Endothelial cell of umbilical vein (primary cell): Measurements from ENCODE around the gene ATP8A1.

Experiments used
- EZH2 ChIP-seq: IDR thresholded peaks from 2 replicates; pipeline ENCODE4 v1.6.1; 2012; ENCODE audit warnings: borderline replicate concordance, low read depth, mild to moderate bottlenecking, moderate library complexity, low read length, inconsistent platforms; ENCODE audit not compliant: severe bottlenecking
- JUN ChIP-seq: IDR thresholded peaks from 2 replicates; pipeline ENCODE4 v1.6.1; 2011; ENCODE audit warnings: borderline replicate concordance, low read depth; ENCODE audit not compliant: insufficient read length, insufficient read depth
- MYC ChIP-seq: IDR thresholded peaks from one replicate; pipeline ENCODE4 v1.6.1; 2011; ENCODE audit warnings: mild to moderate bottlenecking, low read depth, low read length
- POLR2A ChIP-seq: IDR thresholded peaks from 2 replicates; pipeline ENCODE4 v1.6.1; 2012; ENCODE audit warnings: low read depth, mild to moderate bottlenecking, control low read depth, low read length
- TF ChIP-seq, protein P1 (sequence below), 2 donors: IDR thresholded peaks; 1 replicate in 1 of 2; 2 replicates in 1 of 2; pipeline ENCODE4 v1.5.1; 2011; ENCODE audit warnings: low read length in 2 of 2, mild to moderate bottlenecking in 2 of 2, moderate library complexity in 2 of 2, control low read depth in 1 of 2, inconsistent platforms in 1 of 2, low read depth in 1 of 2; ENCODE audit not compliant: insufficient read depth in 1 of 2; ENCODE audit errors: extremely low read depth in 1 of 2
- TF ChIP-seq, protein P2 (sequence below): IDR thresholded peaks from 2 replicates; pipeline ENCODE4 v1.6.1; 2011; ENCODE audit not compliant: insufficient read depth, insufficient read length

DNA sequence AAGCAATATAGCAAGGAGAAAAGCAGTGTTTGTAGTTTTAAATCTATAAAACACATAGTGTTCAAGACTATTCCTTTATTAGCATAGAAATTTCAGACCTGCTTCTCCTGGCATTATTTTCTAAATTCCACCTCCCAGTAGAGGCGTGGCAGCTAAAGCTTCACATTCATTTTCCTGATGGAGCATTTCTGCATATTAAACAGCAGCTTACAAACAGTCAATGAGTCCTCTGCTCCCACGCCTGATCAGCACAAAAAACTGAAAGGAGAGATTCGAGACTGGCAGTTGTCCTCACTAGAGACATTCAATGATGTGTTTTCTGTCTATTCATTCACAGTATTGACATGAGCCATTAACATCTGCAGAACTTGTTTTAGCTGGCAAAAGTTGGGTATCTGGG lies 198.2 kb downstream of the ATP8A1 start:
- TF ChIP-seq, protein P1, sequence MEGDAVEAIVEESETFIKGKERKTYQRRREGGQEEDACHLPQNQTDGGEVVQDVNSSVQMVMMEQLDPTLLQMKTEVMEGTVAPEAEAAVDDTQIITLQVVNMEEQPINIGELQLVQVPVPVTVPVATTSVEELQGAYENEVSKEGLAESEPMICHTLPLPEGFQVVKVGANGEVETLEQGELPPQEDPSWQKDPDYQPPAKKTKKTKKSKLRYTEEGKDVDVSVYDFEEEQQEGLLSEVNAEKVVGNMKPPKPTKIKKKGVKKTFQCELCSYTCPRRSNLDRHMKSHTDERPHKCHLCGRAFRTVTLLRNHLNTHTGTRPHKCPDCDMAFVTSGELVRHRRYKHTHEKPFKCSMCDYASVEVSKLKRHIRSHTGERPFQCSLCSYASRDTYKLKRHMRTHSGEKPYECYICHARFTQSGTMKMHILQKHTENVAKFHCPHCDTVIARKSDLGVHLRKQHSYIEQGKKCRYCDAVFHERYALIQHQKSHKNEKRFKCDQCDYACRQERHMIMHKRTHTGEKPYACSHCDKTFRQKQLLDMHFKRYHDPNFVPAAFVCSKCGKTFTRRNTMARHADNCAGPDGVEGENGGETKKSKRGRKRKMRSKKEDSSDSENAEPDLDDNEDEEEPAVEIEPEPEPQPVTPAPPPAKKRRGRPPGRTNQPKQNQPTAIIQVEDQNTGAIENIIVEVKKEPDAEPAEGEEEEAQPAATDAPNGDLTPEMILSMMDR (IDR thresholded peaks at IDR 0.05; ENCODE audit: extremely low read depth in 1 of 2, insufficient read depth in 1 of 2, low read depth in 1 of 2, low read length in 2 of 2): no peak
- TF ChIP-seq EZH2 (no peak), POLR2A (no peak), MYC (no peak), JUN (no peak)
- TF ChIP-seq, protein P2, sequence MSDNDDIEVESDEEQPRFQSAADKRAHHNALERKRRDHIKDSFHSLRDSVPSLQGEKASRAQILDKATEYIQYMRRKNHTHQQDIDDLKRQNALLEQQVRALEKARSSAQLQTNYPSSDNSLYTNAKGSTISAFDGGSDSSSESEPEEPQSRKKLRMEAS: no peak
